NCI-H226 (cell line): ENCODE results near the gene BTBD9.

ENCODE experiments used
- DNase-seq: peaks from one replicate; pipeline ENCODE4 v3.0.0-alpha.2; 2015

BTBD9 gene

GRCh38 chr6:38187811-38188590 is 451.7 kb downstream of the BTBD9 start:
- DNase-seq, result no peak

- DNase-seq, result no peak
Measured at GRCh38 chr6:38187325-38187724, 452.4 kb downstream of the BTBD9 start.

- DNase-seq, result no peak
Measured at GRCh38 chr6:38185752-38186151, 454.0 kb downstream of the BTBD9 start.

- no peak for DNase-seq
Measured at GRCh38 chr6:38185244-38185643, 454.5 kb downstream of the BTBD9 start.

- no peak for DNase-seq
Measured at GRCh38 chr6:38184585-38185080, 455.1 kb downstream of the BTBD9 start.

- DNase-seq, result no peak
Measured at GRCh38 chr6:38183856-38184584, 455.7 kb downstream of the BTBD9 start.

- no peak for DNase-seq
Measured at GRCh38 chr6:38182426-38182825, 457.3 kb downstream of the BTBD9 start.

- no peak for DNase-seq
Measured at GRCh38 chr6:38180586-38180985, 459.1 kb downstream of the BTBD9 start.

GRCh38 chr6:38179794-38180430 is 459.8 kb downstream of the BTBD9 start:
- no peak for DNase-seq

- no peak for DNase-seq
Measured at GRCh38 chr6:38179300-38179699, 460.4 kb downstream of the BTBD9 start.

- DNase-seq, result no peak
Measured at GRCh38 chr6:38178584-38178886, 461.2 kb downstream of the BTBD9 start.

GRCh38 chr6:38177882-38178583 is 461.7 kb downstream of the BTBD9 start:
- DNase-seq, result no peak

GRCh38 chr6:38176797-38177751 is 462.7 kb downstream of the BTBD9 start:
- no peak for DNase-seq

- no peak for DNase-seq
Measured at GRCh38 chr6:38175786-38176185, 463.9 kb downstream of the BTBD9 start.

- no peak for DNase-seq
Measured at GRCh38 chr6:38174806-38175495, 464.8 kb downstream of the BTBD9 start.

GRCh38 chr6:38174315-38174714 is 465.4 kb downstream of the BTBD9 start:
- DNase-seq, result no peak

GRCh38 chr6:38173909-38174308 is 465.8 kb downstream of the BTBD9 start:
- no peak for DNase-seq

GRCh38 chr6:38172739-38173410 is 466.9 kb downstream of the BTBD9 start:
- DNase-seq, result no peak

GRCh38 chr6:38171997-38172738 is 467.6 kb downstream of the BTBD9 start:
- DNase-seq, result no peak
